Measurements from ENCODE around the gene USP21. TPM values are rescaled to one million over a fixed set of nuclear protein-coding genes. Genes with fewer than 3 reads are reported as not detected.

The USP21 gene
- total RNA-seq, 1 donor from 2014 or later: 45.7 TPM

- Mint-ChIP-seq H3K4me1 (ENCODE audit: unreplicated experiment) (peaks cover 34% of the 10 kb centered on the region), H3K4me3 (peak overlapping the region; percentile 51), H3K27me3 (no peaks in the 10 kb centered on the region), H3K27ac (no peak overlapping the region), H3K36me3 (peaks cover 13% of the 10 kb centered on the region), H3K9me3 (no peaks in the 10 kb centered on the region)
- TF ChIP-seq, protein P1, sequence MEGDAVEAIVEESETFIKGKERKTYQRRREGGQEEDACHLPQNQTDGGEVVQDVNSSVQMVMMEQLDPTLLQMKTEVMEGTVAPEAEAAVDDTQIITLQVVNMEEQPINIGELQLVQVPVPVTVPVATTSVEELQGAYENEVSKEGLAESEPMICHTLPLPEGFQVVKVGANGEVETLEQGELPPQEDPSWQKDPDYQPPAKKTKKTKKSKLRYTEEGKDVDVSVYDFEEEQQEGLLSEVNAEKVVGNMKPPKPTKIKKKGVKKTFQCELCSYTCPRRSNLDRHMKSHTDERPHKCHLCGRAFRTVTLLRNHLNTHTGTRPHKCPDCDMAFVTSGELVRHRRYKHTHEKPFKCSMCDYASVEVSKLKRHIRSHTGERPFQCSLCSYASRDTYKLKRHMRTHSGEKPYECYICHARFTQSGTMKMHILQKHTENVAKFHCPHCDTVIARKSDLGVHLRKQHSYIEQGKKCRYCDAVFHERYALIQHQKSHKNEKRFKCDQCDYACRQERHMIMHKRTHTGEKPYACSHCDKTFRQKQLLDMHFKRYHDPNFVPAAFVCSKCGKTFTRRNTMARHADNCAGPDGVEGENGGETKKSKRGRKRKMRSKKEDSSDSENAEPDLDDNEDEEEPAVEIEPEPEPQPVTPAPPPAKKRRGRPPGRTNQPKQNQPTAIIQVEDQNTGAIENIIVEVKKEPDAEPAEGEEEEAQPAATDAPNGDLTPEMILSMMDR (conservative IDR thresholded peaks at IDR 0.05): no peak
- no peak for DNase-seq (ENCODE audit: extremely low spot score, unreplicated experiment)
Measured at GRCh38 chr1:161162052-161162451, 2.8 kb downstream of the USP21 start.

DNA sequence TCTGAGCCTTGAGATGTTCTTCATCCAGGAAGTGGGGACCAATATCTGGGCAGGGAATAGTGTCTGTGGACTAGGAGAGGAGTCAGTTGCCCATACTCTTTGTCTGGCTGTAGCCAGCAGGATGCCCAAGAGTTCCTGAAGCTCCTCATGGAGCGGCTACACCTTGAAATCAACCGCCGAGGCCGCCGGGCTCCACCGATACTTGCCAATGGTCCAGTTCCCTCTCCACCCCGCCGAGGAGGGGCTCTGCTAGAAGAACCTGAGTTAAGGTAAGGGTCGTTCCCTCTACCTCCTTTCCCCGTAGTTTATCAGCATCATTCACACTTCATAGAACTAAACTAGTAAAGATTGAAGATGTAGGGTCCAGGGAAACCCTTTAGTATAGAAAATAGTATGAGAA lies 3.5 kb downstream of the USP21 start:
- H3K27ac Mint-ChIP-seq: peak overlapping the region; percentile 68
- no peaks in the 10 kb centered on the region for H3K9me3 Mint-ChIP-seq
- DNase-seq (ENCODE audit: extremely low spot score, unreplicated experiment): no peak
- no peaks in the 10 kb centered on the region for H3K27me3 Mint-ChIP-seq
- H3K4me3 Mint-ChIP-seq: peak overlapping the region; percentile 22
- peaks cover 13% of the 10 kb centered on the region for H3K36me3 Mint-ChIP-seq
- TF ChIP-seq, protein P1 (conservative IDR thresholded peaks at IDR 0.05): no peak
- peaks cover 34% of the 10 kb centered on the region for H3K4me1 Mint-ChIP-seq (ENCODE audit: unreplicated experiment)

- peaks cover 13% of the 10 kb centered on the region for H3K36me3 Mint-ChIP-seq
- H3K4me3 Mint-ChIP-seq: peak overlapping the region; percentile 33
- no peaks in the 10 kb centered on the region for H3K9me3 Mint-ChIP-seq
- peak overlapping the region; percentile 68 for H3K27ac Mint-ChIP-seq
- no peak for DNase-seq (ENCODE audit: extremely low spot score, unreplicated experiment)
- H3K4me1 Mint-ChIP-seq (ENCODE audit: unreplicated experiment): peaks cover 32% of the 10 kb centered on the region
- H3K27me3 Mint-ChIP-seq: no peaks in the 10 kb centered on the region
- TF ChIP-seq, protein P1 (conservative IDR thresholded peaks at IDR 0.05): no peak
Measured at GRCh38 chr1:161163793-161164192, 4.5 kb downstream of the USP21 start.

DNA sequence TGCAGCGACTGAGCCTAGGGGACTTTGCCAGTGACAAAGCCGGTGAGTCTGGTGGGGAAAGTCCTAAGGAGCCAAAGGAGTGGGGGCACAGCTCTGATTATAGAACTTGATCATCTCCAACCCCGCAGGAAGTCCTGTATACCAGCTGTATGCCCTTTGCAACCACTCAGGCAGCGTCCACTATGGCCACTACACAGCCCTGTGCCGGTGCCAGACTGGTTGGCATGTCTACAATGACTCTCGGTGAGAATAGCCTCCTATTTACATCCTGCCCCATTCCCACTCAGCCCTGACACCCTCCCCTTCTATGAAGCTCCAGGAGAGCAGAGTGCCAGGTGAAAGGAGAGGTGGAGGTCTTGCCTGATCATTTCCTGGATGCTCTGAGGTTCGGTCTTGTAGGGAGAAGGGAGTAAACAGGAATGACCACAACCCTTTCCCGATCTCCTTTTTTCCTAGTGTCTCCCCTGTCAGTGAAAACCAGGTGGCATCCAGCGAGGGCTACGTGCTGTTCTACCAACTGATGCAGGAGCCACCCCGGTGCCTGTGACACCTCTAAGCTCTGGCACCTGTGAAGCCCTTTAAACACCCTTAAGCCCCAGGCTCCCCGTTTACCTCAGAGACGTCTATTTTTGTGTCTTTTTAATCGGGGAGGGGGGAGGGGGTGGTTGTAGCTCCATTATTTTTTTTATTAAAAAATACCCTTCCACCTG lies 5.8 kb downstream of the USP21 start:
- Mint-ChIP-seq H3K4me3 (peak overlapping the region; percentile 68), H3K9me3 (no peaks in the 10 kb centered on the region), H3K27ac (peak overlapping the region; percentile 99), H3K27me3 (no peaks in the 10 kb centered on the region), H3K36me3 (peaks cover 13% of the 10 kb centered on the region), H3K4me1 (ENCODE audit: unreplicated experiment) (peaks cover 24% of the 10 kb centered on the region)
- TF ChIP-seq, protein P1 (conservative IDR thresholded peaks at IDR 0.05): no peak
- no peak for DNase-seq (ENCODE audit: extremely low spot score, unreplicated experiment)

DNA sequence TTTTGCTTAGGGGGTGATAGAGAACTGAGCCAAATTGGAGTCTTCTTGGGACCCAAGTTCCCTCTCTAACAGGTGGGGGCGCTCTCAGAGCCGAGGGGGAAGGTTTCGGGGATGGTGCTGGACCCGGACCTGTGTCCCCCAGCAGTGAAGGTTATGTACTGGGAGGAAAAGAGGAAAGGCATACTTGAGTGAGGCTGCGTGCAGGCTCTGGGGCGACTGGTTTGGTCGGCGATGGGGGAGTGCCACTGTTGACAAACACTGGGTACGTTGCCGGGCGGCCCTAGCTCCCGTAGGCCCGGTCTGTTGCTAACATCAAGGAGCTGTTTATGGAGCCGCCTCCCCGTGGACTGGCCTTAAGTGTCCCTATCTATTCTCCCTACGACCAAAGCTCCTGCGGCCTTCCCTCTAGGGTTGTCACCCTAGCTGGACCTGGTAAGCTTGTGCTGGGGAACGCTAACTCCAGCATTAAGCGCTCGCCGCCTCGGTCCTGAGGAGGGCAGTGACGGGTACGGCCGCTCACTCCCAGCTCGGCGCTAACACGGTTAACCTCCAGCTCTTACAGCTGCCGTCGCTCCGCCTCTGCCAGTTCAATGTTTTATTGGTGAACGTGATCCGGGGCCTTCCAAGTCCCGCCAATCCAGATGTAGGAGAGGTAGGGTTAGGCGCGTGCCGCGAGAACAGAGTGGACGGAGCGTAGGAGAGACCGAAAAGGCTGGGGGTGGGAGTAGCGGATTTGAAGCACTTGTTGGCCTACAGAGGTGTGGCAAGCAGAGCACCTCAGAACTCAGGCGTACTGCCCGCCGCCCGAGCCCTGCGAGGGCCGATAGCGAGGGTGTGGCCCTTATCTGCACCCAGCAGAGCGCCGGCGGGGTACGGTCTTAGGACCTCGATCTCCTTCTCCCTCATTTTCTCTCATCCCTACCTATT lies 6.7 kb downstream of the USP21 start, which contains the start of gene PPOX:
PPOX (plus strand) TSS at position 685 of the 927 bp plus-strand sequence. CDS start 422 bp downstream, outside the sequence.
- Mint-ChIP-seq H3K27me3 (no peaks in the 10 kb centered on the region), H3K4me3 (peak within 1 kb of the TSS; percentile 97), H3K9me3 (no peaks in the 10 kb centered on the region), H3K4me1 (ENCODE audit: unreplicated experiment) (peaks cover 20% of the 10 kb centered on the region), H3K36me3 (peaks cover 13% of the 10 kb centered on the region), H3K27ac (peak within 1 kb of the TSS; percentile 99)
- TF ChIP-seq, protein P1 (conservative IDR thresholded peaks at IDR 0.05): peak; percentile 61
- peak; percentile 94 for DNase-seq (ENCODE audit: extremely low spot score, unreplicated experiment)
